ENCODE data around the gene CATSPER4. TPM values are rescaled to one million over a fixed set of nuclear protein-coding genes. Genes with fewer than 3 reads are reported as not detected.

CATSPER4 gene
- total and polyA plus RNA-seq, 8 donors, result not detected

DNA sequence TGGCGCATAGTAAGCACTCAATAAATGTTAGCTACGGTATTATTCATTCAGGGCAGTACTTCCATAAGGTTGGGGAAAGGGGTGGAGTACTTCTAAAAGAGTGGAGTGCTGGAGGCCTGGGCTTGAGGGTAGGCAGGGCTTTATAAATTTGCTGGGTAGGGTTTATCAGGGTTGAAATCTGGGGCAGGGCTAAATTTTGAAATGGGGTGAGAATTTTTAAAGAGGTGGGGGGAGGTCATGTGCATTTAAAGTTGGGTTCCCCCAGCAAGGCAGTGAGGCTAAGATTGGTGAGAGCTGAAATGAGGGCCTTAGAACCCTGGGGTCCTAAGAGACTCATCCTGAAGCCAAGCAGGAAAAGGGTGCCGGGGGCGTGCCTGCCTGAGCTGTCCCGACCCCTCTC lies 10.0 kb downstream of the CATSPER4 start:
- peaks cover 0 to 15% (median 7%) of the 10 kb centered on the region in 3 donors for H3K27me3 ChIP-seq
- 82 to 97% (median 90%) methylated on average over 5 of the region's 5 CpGs for WGBS, 5 donors

DNA sequence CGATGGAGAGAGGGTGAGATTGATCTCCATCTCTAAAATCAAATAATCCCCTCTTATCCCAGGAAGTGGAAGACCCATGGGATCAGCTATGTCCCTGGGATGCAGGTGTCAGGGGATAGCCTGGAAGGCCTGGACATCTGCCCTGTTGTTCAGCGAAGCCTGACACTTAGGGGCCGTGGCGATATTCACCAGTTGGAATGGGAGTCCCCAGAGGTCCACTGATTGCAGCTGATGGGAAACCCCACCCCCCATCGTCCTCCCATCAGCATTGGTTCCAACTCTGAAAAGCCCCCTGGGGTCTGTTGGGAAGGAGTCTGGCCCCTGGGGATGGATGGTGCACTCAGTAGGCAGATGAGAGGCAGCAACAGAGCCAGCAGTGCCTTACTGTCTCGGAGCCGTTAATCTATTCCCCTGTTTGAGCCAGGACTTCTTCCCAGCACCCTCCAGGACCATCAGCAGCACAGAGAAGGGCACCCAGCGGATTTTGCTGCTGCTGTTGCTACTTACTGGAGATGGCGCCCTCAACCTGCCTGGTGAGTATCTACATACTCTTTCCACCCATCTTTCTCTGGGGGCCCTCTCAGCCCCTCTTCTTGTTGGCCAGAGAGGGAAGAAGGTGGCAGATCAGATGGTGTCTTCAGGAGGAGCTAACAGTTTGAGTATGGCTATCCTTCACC lies 13.4 kb downstream of the CATSPER4 start:
- intact Hi-C loops (cut with DNase I; ENCODE audit: low total_unique reads), result no loop called here
- TF ChIP-seq POLR2A (IDR thresholded peaks at IDR 0.05) (no peak), EP300 (IDR thresholded peaks at IDR 0.05) (no peak), POLR2AphosphoS5 (IDR thresholded peaks at IDR 0.05) (no peak)
- TF ChIP-seq, protein P1, sequence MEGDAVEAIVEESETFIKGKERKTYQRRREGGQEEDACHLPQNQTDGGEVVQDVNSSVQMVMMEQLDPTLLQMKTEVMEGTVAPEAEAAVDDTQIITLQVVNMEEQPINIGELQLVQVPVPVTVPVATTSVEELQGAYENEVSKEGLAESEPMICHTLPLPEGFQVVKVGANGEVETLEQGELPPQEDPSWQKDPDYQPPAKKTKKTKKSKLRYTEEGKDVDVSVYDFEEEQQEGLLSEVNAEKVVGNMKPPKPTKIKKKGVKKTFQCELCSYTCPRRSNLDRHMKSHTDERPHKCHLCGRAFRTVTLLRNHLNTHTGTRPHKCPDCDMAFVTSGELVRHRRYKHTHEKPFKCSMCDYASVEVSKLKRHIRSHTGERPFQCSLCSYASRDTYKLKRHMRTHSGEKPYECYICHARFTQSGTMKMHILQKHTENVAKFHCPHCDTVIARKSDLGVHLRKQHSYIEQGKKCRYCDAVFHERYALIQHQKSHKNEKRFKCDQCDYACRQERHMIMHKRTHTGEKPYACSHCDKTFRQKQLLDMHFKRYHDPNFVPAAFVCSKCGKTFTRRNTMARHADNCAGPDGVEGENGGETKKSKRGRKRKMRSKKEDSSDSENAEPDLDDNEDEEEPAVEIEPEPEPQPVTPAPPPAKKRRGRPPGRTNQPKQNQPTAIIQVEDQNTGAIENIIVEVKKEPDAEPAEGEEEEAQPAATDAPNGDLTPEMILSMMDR (IDR thresholded peaks at IDR 0.05), result no peak
- 67 to 79% (median 70%) methylated on average over 9 of the region's 9 CpGs for WGBS, 5 donors

More for the DNA sequence above, 10.0 kb downstream of the CATSPER4 start:
- H3K4me3 ChIP-seq, result no peak overlapping the region
- intact Hi-C loops (cut with DNase I; ENCODE audit: low total_unique reads), result no loop called here
- no peaks in the 10 kb centered on the region for H3K9me3 ChIP-seq
- no peak for DNase-seq
- H3K27ac ChIP-seq, result no peak overlapping the region
- H3K36me3 ChIP-seq, result no peaks in the 10 kb centered on the region
- TF ChIP-seq POLR2A (IDR thresholded peaks at IDR 0.05) (no peak), EP300 (IDR thresholded peaks at IDR 0.05) (no peak), POLR2AphosphoS5 (IDR thresholded peaks at IDR 0.05) (no peak)
- TF ChIP-seq, protein P1 (IDR thresholded peaks at IDR 0.05), result no peak
- peaks cover 0 to 7% (median 3%) of the 10 kb centered on the region in 4 donors for H3K4me1 ChIP-seq

DNA sequence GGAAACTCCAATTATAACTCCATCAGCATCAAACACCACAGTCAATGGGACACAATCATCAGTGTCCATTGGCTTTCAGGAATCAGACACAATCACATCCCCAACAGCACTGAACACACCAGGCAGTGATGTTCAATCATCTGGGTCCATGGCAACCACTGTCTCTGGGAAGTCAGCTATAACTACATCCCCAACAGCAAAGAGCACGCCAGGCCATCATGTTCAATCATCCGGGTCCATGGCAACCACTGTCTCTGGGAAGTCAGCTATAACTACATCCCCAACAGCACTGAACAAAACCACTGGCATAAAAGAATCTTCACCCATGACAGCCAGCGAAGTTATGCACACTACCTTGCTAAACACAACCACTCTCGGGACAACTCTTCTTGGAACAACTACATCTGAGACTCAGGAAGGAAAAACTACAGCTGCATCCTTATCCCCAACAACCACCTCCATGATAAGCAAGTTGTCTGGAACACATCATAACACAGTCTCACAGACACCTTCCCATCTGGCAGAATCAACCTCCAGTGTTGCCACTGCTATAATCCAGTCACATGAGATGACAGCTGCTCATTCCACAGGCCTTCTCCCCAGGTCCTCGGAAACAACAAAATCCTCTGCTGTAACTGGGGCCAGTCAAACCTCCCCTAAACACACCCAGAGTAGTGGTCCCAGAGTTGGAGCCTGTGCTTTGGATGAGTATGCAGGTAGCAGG lies 19.9 kb downstream of the CATSPER4 start:
- Histone ChIP-seq H3K4me3 (no peak overlapping the region), H3K4me1 (no peaks in the 10 kb centered on the region), H3K36me3 (no peaks in the 10 kb centered on the region), H3K9me3 (no peaks in the 10 kb centered on the region), H3K27ac (no peak overlapping the region), H3K27me3 (no peaks in the 10 kb centered on the region)
- 79 to 86% (median 85%) methylated on average over 5 of the region's 5 CpGs for WGBS, 5 donors
- DNase-seq, result no peak
- TF ChIP-seq POLR2AphosphoS5 (IDR thresholded peaks at IDR 0.05), result no peak
- TF ChIP-seq, protein P1 (IDR thresholded peaks at IDR 0.05), result no peak
- no peak for TF ChIP-seq EP300 (IDR thresholded peaks at IDR 0.05)
- no peak for TF ChIP-seq POLR2A (IDR thresholded peaks at IDR 0.05)
- intact Hi-C loops (cut with DNase I; ENCODE audit: low total_unique reads), result no loop called here

More for the DNA sequence above, 13.4 kb downstream of the CATSPER4 start:
- Histone ChIP-seq H3K4me1 (peaks cover 0 to 7% (median 3%) of the 10 kb centered on the region in 4 donors), H3K27me3 (peaks cover 0 to 15% (median 2%) of the 10 kb centered on the region in 3 donors), H3K27ac (no peak overlapping the region), H3K4me3 (no peak overlapping the region), H3K36me3 (no peaks in the 10 kb centered on the region), H3K9me3 (no peaks in the 10 kb centered on the region)
- no peak for DNase-seq

DNA sequence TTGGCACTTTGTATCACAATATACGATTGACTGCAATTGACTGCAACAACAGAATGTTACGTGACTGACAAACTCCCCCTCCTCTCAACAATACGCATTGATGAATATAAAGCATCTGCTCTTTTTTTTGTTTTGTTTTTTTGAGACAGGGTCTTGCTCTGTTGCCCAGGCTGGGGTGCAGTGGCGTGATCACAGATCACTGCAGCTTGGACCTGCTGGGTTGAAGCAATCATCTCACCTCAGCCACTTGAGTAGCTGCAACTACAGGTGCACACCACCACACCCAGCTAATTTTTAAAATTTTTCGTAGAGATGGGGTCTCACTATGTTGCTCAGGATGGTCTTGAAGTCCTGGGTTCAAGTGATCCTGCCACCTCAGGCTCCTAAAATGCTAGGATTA lies 22.3 kb downstream of the CATSPER4 start:
- Histone ChIP-seq H3K36me3 (no peaks in the 10 kb centered on the region), H3K4me1 (no peaks in the 10 kb centered on the region), H3K27me3 (no peaks in the 10 kb centered on the region), H3K9me3 (no peaks in the 10 kb centered on the region), H3K4me3 (no peak overlapping the region), H3K27ac (no peak overlapping the region)
- intact Hi-C loops (cut with DNase I; ENCODE audit: low total_unique reads), result no loop called here
- no peak for DNase-seq
- TF ChIP-seq EP300 (IDR thresholded peaks at IDR 0.05) (no peak), POLR2A (IDR thresholded peaks at IDR 0.05) (no peak), POLR2AphosphoS5 (IDR thresholded peaks at IDR 0.05) (no peak)
- TF ChIP-seq, protein P1 (IDR thresholded peaks at IDR 0.05), result no peak
- WGBS, 5 donors, result 83 to 94% (median 92%) methylated on average over 5 of the region's 5 CpGs
